GM23248 (cell line): ENCODE measurements around the gene KCTD15.

ENCODE experiments used
- EZH2 ChIP-seq: fragments of 200-600 bp; sonication (generic); IDR thresholded peaks from 2 replicates; pipeline ENCODE4 v1.6.1; 2018; ENCODE audit warnings: antibody characterized with exemption, mild to moderate bottlenecking; ENCODE audit not compliant: insufficient read depth, poor library complexity, severe bottlenecking
- EZH2phosphoT487 ChIP-seq: fragments of 200-600 bp; sonication (generic); IDR thresholded peaks from 2 replicates; pipeline ENCODE4 v1.6.1; 2018; ENCODE audit warnings: antibody characterized with exemption, moderate library complexity, mild to moderate bottlenecking, low read depth; ENCODE audit not compliant: insufficient read depth

- TF ChIP-seq EZH2phosphoT487, result no peak
- TF ChIP-seq EZH2, result no peak
Observed at GRCh38 chr19:33810821-33811220, 14.2 kb downstream of the KCTD15 start.
